ENCODE results near the gene UBE2D1.

UBE2D1 gene

GRCh38 chr10:58334817-58335305 is at the start of gene UBE2D1:
UBE2D1 (plus strand) TSS chr10:58335006; CDS start chr10:58335202, 196 bp downstream.
- TF ChIP-seq, protein P1, sequence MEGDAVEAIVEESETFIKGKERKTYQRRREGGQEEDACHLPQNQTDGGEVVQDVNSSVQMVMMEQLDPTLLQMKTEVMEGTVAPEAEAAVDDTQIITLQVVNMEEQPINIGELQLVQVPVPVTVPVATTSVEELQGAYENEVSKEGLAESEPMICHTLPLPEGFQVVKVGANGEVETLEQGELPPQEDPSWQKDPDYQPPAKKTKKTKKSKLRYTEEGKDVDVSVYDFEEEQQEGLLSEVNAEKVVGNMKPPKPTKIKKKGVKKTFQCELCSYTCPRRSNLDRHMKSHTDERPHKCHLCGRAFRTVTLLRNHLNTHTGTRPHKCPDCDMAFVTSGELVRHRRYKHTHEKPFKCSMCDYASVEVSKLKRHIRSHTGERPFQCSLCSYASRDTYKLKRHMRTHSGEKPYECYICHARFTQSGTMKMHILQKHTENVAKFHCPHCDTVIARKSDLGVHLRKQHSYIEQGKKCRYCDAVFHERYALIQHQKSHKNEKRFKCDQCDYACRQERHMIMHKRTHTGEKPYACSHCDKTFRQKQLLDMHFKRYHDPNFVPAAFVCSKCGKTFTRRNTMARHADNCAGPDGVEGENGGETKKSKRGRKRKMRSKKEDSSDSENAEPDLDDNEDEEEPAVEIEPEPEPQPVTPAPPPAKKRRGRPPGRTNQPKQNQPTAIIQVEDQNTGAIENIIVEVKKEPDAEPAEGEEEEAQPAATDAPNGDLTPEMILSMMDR (conservative IDR thresholded peaks at IDR 0.05), result no peak; the same call in 1 of the 2 replicates
- peak within 1 kb of the TSS; percentile 76 for H3K27ac ChIP-seq

- H3K27ac ChIP-seq, result no peak overlapping the region
- TF ChIP-seq, protein P1 (conservative IDR thresholded peaks at IDR 0.05), result peak; percentile 86
Measured at GRCh38 chr10:58291538-58292174, 43.1 kb upstream of the UBE2D1 start.

- TF ChIP-seq, protein P1 (conservative IDR thresholded peaks at IDR 0.05), result no peak
- H3K27ac ChIP-seq, result no peak overlapping the region
Measured at GRCh38 chr10:58293989-58294388, 40.8 kb upstream of the UBE2D1 start.

DNA sequence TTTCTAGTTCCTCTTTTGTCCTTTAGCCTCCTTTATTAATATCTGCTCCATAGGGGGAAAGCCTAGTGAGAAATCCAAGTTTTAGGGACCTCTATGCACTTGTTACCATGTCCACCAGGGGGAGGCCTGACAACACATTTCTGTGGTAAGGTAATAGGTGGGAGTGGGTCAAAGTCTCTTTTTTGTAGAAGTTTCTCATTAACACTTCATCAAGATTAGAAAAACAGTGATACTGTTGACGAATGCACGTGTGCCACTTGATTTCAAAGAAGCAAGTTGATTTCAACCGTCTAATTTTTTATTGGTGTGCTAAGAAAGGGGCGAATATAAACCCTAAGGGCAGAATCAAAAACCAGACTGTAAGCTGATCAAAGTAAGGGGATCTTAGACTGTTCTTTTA is 35.2 kb upstream of the UBE2D1 start:
- no peak overlapping the region for H3K27ac ChIP-seq
- TF ChIP-seq, protein P1 (conservative IDR thresholded peaks at IDR 0.05), result peak; percentile 85

GRCh38 chr10:58300676-58301075 is 34.1 kb upstream of the UBE2D1 start:
- H3K27ac ChIP-seq, result peak overlapping the region; percentile 16; the same call in 1 of the 2 replicates
- TF ChIP-seq, protein P1 (conservative IDR thresholded peaks at IDR 0.05), result no peak

GRCh38 chr10:58302254-58302653 is 32.6 kb upstream of the UBE2D1 start:
- no peak overlapping the region for H3K27ac ChIP-seq
- TF ChIP-seq, protein P1 (conservative IDR thresholded peaks at IDR 0.05), result no peak

- no peak overlapping the region for H3K27ac ChIP-seq
- TF ChIP-seq, protein P1 (conservative IDR thresholded peaks at IDR 0.05), result no peak
Measured at GRCh38 chr10:58304099-58304633, 30.6 kb upstream of the UBE2D1 start.
